A549 (cell line): Measurements from ENCODE around the gene CCDC106.

Experiments used
- CTCF ChIP-seq: fragments of >200 bp; sonication (Bioruptor Twin); formaldehyde crosslinking; IDR thresholded peaks from 3 replicates; pipeline ENCODE4 v1.5.1; 2016
- EP300 ChIP-seq, 2 experiments: fragments of >200 bp; sonication (Bioruptor Twin); formaldehyde crosslinking; IDR thresholded peaks; 2 replicates in 1 of 2; 3 replicates in 1 of 2; pipeline ENCODE4 v1.6.1; 2016 to 2017
- MYC ChIP-seq: IDR thresholded peaks from 2 replicates; pipeline ENCODE4 v1.6.1; 2012; ENCODE audit warnings: mild to moderate bottlenecking, inconsistent platforms, low read length, improper control_type of control experiment, borderline replicate concordance
- RAD21 ChIP-seq, 2 experiments: fragments of >200 bp in 1 of 2; sonication (Bioruptor Twin) in 1 of 2; formaldehyde crosslinking in 1 of 2; IDR thresholded peaks in 1 of 2; conservative IDR thresholded peaks in 1 of 2; 2 replicates in 1 of 2; 3 replicates in 1 of 2; pipeline ENCODE4 v1.6.1; 2012 to 2018; ENCODE audit warnings: inconsistent platforms in 1 of 2
- REST ChIP-seq: fragments of 200-600 bp; sonication (generic); IDR thresholded peaks from 2 replicates; pipeline ENCODE4 v1.6.1; 2016; ENCODE audit warnings: antibody characterized with exemption, mild to moderate bottlenecking, moderate library complexity
- USF2 ChIP-seq: fragments of 450-650 bp; IDR thresholded peaks from 2 replicates; pipeline ENCODE4 v1.6.1; 2014; ENCODE audit warnings: antibody characterized with exemption

GRCh38 chr19:55611983-55612645, 35.9 kb upstream of the CCDC106 start:
- TF ChIP-seq RAD21 (conservative IDR thresholded peaks at IDR 0.05 in 1 of 2, IDR thresholded peaks at IDR 0.05 in 1 of 2) (no peak), EP300 (IDR thresholded peaks at IDR 0.05) (no peak), CTCF (no peak), MYC (no peak), USF2 (no peak), REST (no peak)
